Activated naive CD4-positive, alpha-beta T cell (primary cell): ENCODE measurements around the gene DLL1.
"Not testable (repeated sequence)": the region's sequence is repeated elsewhere in the genome, so short reads cannot be mapped to it uniquely, and the experiment has no call there.

Source experiments
- DNase-seq, 4 experiments: peaks; one replicate each; lab custom pipeline; 2025; lab: John Stamatoyannopoulos, UW

DLL1 gene, protein sequence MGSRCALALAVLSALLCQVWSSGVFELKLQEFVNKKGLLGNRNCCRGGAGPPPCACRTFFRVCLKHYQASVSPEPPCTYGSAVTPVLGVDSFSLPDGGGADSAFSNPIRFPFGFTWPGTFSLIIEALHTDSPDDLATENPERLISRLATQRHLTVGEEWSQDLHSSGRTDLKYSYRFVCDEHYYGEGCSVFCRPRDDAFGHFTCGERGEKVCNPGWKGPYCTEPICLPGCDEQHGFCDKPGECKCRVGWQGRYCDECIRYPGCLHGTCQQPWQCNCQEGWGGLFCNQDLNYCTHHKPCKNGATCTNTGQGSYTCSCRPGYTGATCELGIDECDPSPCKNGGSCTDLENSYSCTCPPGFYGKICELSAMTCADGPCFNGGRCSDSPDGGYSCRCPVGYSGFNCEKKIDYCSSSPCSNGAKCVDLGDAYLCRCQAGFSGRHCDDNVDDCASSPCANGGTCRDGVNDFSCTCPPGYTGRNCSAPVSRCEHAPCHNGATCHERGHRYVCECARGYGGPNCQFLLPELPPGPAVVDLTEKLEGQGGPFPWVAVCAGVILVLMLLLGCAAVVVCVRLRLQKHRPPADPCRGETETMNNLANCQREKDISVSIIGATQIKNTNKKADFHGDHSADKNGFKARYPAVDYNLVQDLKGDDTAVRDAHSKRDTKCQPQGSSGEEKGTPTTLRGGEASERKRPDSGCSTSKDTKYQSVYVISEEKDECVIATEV

DNA sequence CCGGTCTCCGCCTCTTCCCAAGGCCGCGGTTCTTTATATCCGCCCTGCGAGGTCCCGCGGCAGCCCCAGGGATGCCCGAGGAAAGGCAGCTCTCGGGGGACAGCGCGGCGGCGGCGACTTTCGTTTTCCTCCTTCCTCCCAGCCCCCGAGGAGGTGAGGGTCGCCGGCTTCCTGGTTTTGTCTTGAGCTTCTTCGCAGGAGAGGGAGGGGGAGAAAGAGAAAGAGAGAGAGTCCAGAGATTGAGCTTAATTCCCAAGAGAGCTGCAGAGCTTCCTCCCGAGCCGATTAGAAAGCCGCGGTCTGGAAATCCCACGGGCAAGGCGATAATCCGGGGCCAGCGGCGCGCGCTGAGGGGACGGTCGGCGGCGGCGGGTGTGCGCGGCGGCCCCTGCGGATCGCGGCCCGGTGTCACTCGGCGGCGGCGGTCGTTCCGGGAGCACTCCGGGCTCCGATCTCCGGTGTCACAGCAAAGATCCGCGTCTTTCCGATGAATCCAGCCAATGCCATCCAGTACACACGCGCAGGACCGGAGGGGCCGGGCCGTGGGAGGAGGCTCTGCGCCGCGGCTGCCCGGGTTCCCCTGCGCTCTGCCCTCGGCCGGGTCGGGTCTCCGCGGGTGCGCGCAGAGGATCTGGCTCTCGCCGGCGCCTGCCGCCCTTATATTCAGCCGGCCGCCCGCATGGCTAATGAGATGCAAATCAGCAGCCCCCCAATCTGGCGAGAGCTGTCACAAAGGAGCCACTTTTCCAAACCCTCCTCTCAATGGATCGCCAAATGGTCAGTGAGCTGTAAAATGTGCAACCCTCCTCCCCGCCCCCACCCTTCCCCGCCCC lies at the start of gene DLL1:
DLL1 (minus strand) TSS at position 783 of the 833 bp plus-strand sequence. CDS start 939 bp downstream, outside the sequence.
- peak in 1 of 4 experiments; percentile 17 for DNase-seq

DNA sequence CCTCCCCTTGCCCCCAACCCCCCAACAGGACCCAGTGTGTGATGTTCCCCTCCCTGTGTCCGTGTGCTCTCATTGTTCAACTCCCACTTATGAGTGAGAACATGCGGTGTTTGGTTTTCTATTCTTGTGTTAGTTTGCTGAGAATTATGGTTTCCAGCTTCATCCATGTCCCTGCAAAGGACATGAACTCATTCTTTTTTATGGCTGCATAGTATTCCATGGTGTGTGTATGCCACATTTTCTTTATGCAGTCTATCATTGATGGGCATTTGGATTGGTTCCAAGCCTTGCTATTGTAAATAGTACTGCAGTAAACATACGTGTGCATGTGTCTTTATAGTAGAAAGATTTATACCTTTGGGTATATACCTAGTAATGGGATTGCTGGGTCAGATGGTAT lies 44.3 kb upstream of the DLL1 start:
- not testable (repeated sequence) for DNase-seq

DNA sequence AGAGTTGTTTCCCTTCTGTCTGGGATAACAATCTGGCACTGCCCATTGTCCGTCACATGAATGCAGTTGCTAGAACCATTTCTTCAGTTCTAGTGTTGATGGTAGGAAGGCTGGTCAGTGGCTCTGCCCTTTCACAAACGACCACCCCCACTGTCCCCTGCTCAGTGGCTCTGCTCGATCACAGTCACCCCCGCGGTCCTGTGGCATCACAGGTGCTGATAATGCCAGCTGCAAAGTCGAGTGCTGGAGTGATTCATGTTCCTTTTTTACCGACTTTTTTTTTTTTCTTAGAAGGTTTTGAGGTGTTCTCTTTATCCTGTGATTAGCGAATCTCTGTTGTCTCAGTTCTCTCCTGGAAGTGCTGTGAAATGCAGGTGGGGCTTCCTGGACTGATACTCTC lies 38.4 kb upstream of the DLL1 start:
- no peak for DNase-seq

- DNase-seq, result no peak
Measured at GRCh38 chr6:170317718-170318117, 26.8 kb upstream of the DLL1 start.

DNA sequence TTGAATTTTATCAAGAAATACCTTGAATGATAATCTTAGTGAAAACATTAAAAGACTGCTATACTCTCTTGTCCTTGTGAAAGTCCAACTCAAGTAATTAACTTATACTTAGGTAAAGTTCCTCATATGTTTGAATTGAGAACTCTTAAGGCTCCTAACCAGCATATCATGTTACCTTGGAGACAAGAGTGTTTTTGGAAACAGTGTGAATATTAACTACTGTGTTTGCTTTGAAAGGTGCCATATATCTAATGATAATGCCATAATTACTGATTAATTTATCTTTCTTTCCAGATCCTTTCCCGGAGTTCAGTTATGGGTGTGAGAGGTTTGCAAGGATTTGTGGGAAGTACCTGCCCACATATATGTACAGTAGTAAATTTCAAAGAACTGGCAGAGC lies 26.2 kb upstream of the DLL1 start:
- DNase-seq, result no peak

GRCh38 chr6:170316071-170316470 lies 25.2 kb upstream of the DLL1 start:
- DNase-seq, result no peak

DNA sequence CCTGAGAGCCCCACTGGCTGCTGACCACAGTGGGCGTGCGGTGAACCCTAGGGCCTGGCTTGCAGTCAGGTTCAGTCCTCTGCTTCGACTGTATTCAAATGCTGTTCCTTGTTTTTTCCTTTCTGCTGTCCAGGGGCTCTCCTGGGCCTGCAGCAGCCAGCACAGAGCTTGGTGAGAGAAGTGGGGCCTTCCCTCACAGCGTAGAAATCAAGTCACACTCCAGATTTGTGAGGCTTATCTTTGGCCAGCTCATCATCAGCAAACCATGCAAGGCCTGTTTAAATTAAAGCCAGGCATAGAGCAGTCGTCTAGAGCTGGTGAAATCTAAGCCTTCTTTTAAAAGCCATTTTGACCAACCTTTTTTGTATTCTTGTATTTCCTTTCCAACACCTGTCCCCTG lies 24.1 kb upstream of the DLL1 start:
- no peak for DNase-seq

DNA sequence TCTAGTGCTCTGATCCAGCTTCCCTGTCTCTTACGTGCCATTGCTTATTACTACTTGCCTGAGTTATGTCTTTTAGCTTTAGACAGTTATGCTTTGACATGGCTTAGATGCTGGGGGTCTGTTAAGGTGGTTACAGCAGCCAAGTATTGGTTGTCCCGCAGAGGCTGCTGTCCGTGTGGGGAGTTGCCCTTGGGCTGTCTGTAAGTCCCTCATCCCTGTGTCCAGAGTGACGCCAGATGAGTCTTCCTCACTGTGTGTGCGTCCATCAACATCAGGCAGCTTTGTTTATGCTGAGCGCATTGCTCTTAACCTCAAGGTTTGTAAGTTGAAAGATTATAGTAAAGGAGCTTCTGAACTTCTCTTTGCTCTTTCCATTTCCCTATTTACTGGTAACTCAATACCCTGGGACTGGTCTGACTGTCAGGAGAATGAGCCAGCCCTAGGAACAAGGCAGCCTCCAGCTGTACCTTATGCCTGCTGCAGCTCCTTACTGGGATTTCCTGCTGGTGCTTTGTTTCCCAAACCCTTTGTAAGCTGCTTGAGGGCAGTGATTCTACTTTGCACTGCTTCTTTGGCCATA lies 22.9 kb upstream of the DLL1 start:
- DNase-seq, result no peak

GRCh38 chr6:170312876-170313275 lies 22.0 kb upstream of the DLL1 start:
- no peak for DNase-seq

GRCh38 chr6:170311696-170312095 lies 20.8 kb upstream of the DLL1 start:
- no peak for DNase-seq

GRCh38 chr6:170308761-170309160 lies 17.9 kb upstream of the DLL1 start:
- no peak for DNase-seq

DNA sequence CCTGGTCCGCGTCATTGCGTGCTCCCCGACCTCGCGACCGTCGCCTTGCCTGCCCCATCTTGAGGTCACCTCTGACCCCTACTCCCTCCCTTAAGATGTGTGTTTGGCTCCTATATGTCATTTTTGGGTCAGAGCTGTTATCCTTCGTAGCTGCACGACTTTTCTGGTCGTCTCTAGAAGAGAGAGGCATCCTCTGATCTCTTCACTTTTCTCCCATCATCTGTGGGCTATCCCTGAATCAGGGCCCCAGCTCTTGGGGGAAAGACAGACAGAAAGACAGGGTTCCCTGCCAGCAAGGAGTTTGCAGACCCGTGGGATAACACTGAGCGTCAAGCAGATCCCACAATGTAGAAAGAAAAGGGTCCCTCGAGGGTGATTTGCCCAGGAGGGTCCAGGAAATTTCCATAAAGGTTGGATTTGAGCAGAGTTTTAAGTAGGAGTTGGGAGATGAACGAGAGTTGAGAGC lies 16.2 kb upstream of the DLL1 start:
- no peak for DNase-seq

DNA sequence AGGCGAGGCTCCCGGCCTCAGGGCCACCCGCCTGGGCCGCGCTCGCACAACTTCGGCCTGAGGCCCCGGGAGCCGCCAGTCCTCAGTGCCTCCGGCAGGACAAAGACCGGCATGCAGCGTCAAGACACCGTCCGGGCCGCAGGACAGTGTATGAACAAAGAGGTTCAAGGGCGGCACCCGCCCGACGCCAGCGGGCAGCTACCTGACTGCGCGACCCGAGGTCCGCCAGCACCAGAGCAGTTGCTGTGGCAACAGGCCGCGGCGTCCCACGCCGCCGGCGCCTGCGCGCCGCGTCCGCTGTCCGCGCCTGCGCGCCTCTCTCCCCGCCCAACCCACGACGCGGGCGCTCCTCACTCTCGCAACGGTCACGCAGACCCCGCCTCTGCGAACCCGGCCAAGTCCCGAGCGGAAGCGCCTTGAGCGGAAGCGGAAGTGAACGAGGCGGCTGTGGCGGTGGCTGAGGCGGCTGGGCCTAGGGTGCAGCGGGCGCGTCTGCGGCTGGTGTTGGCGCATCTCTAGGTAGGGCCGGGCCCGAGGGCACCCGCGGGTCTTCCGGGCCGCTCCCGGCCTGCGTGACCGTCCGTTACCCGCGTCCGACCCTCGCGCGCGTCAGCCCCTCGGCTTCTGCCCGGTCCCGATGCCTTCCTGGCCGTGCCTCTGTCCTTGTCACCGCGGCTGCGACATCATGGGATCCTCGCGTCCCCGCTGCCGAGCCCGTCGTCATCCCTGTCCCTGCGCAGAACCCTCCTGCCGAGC lies 15.6 kb upstream of the DLL1 start, which contains the start of gene FAM120B:
FAM120B (plus strand) TSS at position 435 of the 756 bp plus-strand sequence. CDS start 10,633 bp downstream, outside the sequence.
- peak; percentile 77 to 92 (median 86) for DNase-seq

DNA sequence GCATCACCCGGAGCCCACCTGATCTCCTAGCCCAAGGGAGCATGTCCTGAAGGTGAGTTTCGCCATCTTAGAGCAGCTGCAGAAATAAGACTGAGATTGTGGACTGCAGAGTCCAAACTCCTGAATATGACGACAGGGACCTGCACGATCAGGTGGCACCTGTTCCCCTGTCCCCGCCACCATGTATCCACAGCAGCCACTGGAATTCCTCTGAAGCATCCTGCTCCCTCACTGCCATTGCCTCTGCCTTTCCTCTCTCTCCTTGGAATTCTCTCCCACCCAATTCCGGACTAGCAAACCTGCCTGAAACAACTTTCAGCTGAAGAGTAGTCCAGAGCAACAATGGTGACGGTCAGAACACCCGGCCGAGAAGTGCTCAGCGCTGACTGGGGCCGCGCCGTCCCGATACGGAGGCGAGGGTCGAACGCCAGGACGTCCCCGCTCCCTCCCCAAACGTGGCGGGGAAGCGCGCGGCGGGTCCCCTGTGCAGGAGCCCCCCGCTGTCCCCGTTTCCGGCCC lies 15.0 kb upstream of the DLL1 start:
- no peak for DNase-seq

DNA sequence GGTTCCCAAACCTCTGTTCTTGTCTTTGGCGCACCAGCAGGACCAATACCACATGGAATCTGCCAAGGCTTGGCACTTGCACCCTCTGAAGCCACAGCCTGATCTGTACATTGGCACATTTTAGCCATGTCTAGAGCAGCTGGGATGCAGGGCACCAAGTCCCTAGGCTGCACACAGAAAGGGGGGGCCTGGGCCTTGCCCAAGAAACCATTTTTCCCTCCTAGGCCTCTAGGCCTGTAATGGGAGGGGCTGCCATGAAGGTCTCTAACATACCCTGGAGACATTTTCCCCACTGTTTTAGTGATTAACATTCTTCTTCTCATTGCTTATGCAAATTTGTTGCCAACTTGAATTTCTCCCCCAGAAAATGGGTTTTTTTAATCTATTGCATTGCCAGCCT lies 10.3 kb upstream of the DLL1 start:
- DNase-seq, result no peak

- no peak for DNase-seq
Measured at GRCh38 chr6:170298688-170299087, 7.8 kb upstream of the DLL1 start.

DNA sequence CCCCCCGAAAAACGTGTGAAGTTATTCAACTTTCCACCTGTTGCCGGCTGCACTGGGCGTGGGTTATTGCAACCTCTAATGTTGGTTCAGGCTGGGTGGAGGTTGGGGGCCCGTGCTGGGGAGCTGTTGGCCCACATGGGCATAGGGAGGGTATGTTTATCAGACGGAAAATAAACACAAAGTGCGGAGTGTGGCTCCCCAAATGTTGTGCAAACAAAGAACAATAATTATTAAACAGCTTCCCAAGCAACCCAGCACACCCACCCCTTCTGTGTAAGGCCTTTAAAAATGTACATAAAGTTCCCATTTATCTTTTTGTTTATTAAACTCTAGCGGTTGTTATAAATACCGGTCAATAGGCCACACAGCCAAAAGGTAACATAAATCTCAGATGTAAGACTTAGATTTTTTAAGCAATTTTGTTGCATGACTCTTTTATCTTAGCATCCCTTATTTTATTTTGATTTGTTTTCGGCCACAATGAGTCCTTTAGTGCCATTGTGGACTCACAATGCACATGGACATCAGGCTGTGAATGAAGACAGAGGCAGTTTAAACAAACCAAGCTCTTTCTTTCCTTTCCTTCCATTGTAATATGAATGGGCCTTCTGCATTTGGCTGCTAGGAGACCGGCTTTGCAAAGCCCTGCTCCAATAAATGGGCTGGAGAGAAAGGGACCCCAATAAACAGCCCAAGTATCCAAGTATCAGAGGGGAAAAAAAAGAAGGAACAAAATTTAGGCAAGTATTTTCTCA lies 6.9 kb upstream of the DLL1 start:
- DNase-seq, result no peak

GRCh38 chr6:170296746-170297575 lies 6.1 kb upstream of the DLL1 start:
- DNase-seq, result no peak

DNA sequence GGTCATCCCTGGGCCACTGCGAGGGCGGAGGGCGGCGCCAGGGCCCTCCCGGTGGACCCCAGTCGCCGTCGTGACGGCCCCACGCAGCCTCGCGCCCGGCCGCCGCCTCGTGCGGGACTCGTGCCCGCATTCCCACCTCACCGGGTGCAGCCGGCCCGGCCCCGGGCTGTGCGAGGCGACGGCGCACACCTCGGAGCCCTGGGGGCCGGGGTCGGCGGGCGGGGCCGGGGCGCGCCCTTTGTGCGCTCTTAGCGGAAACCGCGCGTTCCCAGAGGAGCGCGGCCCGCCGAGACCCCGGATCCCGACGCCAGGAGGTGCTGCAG lies 5.5 kb upstream of the DLL1 start:
- no peak for DNase-seq
